ENCODE measurements around the gene CFAP46. TPM values are rescaled to one million over a fixed set of nuclear protein-coding genes. Genes with fewer than 3 reads are reported as not detected.

The CFAP46 gene
- total RNA-seq, 4 donors from 2014 or later, result 0.19 to 0.92 (median 0.54) TPM

- Histone ChIP-seq H3K9me3 (no peaks in the 10 kb centered on the region), H3K4me3 (no peak overlapping the region), H3K27me3 (peaks cover 2 to 72% (median 11%) of the 10 kb centered on the region in 4 donors), H3K27ac (no peak overlapping the region), H3K36me3 (no peaks in the 10 kb centered on the region), H3K4me1 (peaks cover 11 to 13% (median 11%) of the 10 kb centered on the region in 3 donors)
- DNase-seq, result no peak
- intact Hi-C loops (cut with DNase I), result loop anchor here (10.0 kb wide), 1 partner anchor 178 kb away; no protein-coding TSS in a partner anchor
- no peak for TF ChIP-seq POLR2A (IDR thresholded peaks at IDR 0.05)
- no peak for TF ChIP-seq CTCF (IDR thresholded peaks at IDR 0.05)
- WGBS, 2 donors, result 40 to 46% methylated on average over 5 of the region's 5 CpGs
Measured at GRCh38 chr10:132946806-132947546, 4.6 kb upstream of the CFAP46 start.

- intact Hi-C loops (cut with DNase I), result loop anchor here (10.0 kb wide), 1 partner anchor 178 kb away; no protein-coding TSS in a partner anchor
- H3K27me3 ChIP-seq, result peaks cover 7 to 72% (median 9%) of the 10 kb centered on the region in 4 donors
- H3K9me3 ChIP-seq, result no peaks in the 10 kb centered on the region
- no peak overlapping the region for H3K27ac ChIP-seq
- peaks cover 11 to 15% (median 12%) of the 10 kb centered on the region in 3 donors for H3K4me1 ChIP-seq
- H3K4me3 ChIP-seq, result no peak overlapping the region
- 90% methylated on average over 9 of the region's 9 CpGs; no CpG with 5 or more reads in 1 of the 2 donors for WGBS, 2 donors
- TF ChIP-seq CTCF (IDR thresholded peaks at IDR 0.05), result no peak
- no peak for TF ChIP-seq POLR2A (IDR thresholded peaks at IDR 0.05)
- no peaks in the 10 kb centered on the region for H3K36me3 ChIP-seq
- no peak for DNase-seq
Measured at GRCh38 chr10:132946311-132946710, 3.9 kb upstream of the CFAP46 start.

- WGBS, 2 donors, result 50 to 69% methylated on average over 4 to 5 of the region's 5 CpGs
- no peaks in the 10 kb centered on the region for H3K36me3 ChIP-seq
- peaks cover 11 to 15% (median 12%) of the 10 kb centered on the region in 3 donors for H3K4me1 ChIP-seq
- no peak overlapping the region for H3K4me3 ChIP-seq
- peaks cover 7 to 72% (median 9%) of the 10 kb centered on the region in 4 donors for H3K27me3 ChIP-seq
- DNase-seq, result no peak
- H3K9me3 ChIP-seq, result no peaks in the 10 kb centered on the region
- TF ChIP-seq POLR2A (IDR thresholded peaks at IDR 0.05) (no peak), CTCF (IDR thresholded peaks at IDR 0.05) (no peak)
- H3K27ac ChIP-seq, result no peak overlapping the region
- intact Hi-C loops (cut with DNase I), result loop anchor here (10.0 kb wide), 1 partner anchor 179 kb away; no protein-coding TSS in a partner anchor
Measured at GRCh38 chr10:132945894-132946255, 3.5 kb upstream of the CFAP46 start.

- no peak overlapping the region for H3K4me3 ChIP-seq
- DNase-seq, result no peak
- no peak overlapping the region for H3K27ac ChIP-seq
- TF ChIP-seq CTCF (IDR thresholded peaks at IDR 0.05) (no peak), POLR2A (IDR thresholded peaks at IDR 0.05) (no peak)
- 72 to 76% methylated on average over 8 to 10 of the region's 25 CpGs for WGBS, 2 donors
- H3K9me3 ChIP-seq, result no peaks in the 10 kb centered on the region
- H3K4me1 ChIP-seq, result peaks cover 11 to 15% (median 12%) of the 10 kb centered on the region in 3 donors
- intact Hi-C loops (cut with DNase I), result loop anchor here (10.0 kb wide), 1 partner anchor 179 kb away; no protein-coding TSS in a partner anchor
- H3K27me3 ChIP-seq, result peaks cover 7 to 72% (median 9%) of the 10 kb centered on the region in 4 donors
- H3K36me3 ChIP-seq, result no peaks in the 10 kb centered on the region
Measured at GRCh38 chr10:132945125-132945893, 2.9 kb upstream of the CFAP46 start.

Measured in esophagus squamous epithelium (tissue), 5 donors.